ENCODE data around the gene GOLPH3L. TPM values are rescaled to one million over a fixed set of nuclear protein-coding genes. Genes with fewer than 3 reads are reported as not detected.
"Not testable (repeated sequence)": the region's sequence is repeated elsewhere in the genome, so short reads cannot be mapped to it uniquely, and the experiment has no call there.

The GOLPH3L gene
- total and polyA plus RNA-seq, 4 donors, result 6.0 to 11.3 (median 7.5) TPM

DNA sequence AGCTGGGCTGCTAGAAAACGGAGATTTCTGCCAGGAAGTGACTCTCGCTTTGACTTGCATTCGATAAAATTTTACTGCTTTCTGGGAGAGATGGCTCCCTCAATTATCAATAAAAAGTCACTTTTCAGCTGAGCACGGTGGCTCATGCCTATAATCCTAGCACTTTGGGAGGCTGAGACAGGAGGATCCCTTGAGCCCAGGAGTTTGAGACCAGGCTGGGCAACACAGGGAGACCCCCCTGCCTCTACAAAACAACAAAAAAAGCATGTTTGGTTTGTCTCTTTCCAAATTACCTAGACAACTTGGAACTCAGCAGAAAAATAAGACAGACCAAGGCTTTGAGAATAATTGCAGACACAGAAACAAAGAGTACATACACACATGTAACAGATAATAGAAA is 54.7 kb downstream of the GOLPH3L start:
- H3K27ac ChIP-seq (ENCODE audit: low read depth in 1 of 2, low read length in 2 of 2), result no peak overlapping the region
- H3K9ac ChIP-seq (ENCODE audit: low read depth in 1 of 2, low read length in 2 of 2), result no peak overlapping the region
- H3K4me3 ChIP-seq (ENCODE audit: low read depth in 1 of 3, low read length in 3 of 3), result no peak overlapping the region
- H3K9me3 ChIP-seq (ENCODE audit: control insufficient read depth in 4 of 4, low read length in 3 of 4), result no peaks in the 10 kb centered on the region
- TF ChIP-seq JUND (IDR thresholded peaks at IDR 0.05), result no peak
- TF ChIP-seq FOXA1 (IDR thresholded peaks at IDR 0.05), result no peak
- no peak for TF ChIP-seq CTCF (IDR thresholded peaks at IDR 0.05; ENCODE audit: low read depth, low read length, missing input control)
- no peak for TF ChIP-seq ATF3 (IDR thresholded peaks at IDR 0.05)
- TF ChIP-seq GABPA (IDR thresholded peaks at IDR 0.05 in 1 of 2, conservative IDR thresholded peaks at IDR 0.05 in 1 of 2), result no peak
- TF ChIP-seq FOXA2 (IDR thresholded peaks at IDR 0.05), result no peak
- TF ChIP-seq RAD21 (IDR thresholded peaks at IDR 0.05), result no peak
- WGBS, result 82% methylated on average over 4 of the region's 4 CpGs
- H3K27me3 ChIP-seq (ENCODE audit: control insufficient read depth in 4 of 4, insufficient read depth in 4 of 4, low read length in 3 of 4), result no peaks in the 10 kb centered on the region
- DNase-seq (ENCODE audit: low spot score), result no peak
- no peaks in the 10 kb centered on the region for H3K4me1 ChIP-seq (ENCODE audit: control insufficient read depth in 4 of 4, insufficient read depth in 4 of 4, low read length in 3 of 4)
- H3K36me3 ChIP-seq (ENCODE audit: control insufficient read depth in 4 of 4, insufficient read depth in 3 of 4, low read depth in 1 of 4, low read length in 3 of 4), result peaks cover 4 to 12% (median 5%) of the 10 kb centered on the region in 4 donors

- WGBS, result 89% methylated on average over 9 of the region's 9 CpGs
Measured at GRCh38 chr1:150641126-150641815, 55.7 kb downstream of the GOLPH3L start.

GRCh38 chr1:150638430-150638829 is 58.5 kb downstream of the GOLPH3L start:
- WGBS, result 81% methylated on average over 6 of the region's 6 CpGs
- not testable (repeated sequence) for H3K27me3 ChIP-seq (ENCODE audit: control insufficient read depth in 4 of 4, insufficient read depth in 4 of 4, low read length in 3 of 4); H3K27ac ChIP-seq (ENCODE audit: low read depth in 1 of 2, low read length in 2 of 2); H3K36me3 ChIP-seq (ENCODE audit: control insufficient read depth in 4 of 4, insufficient read depth in 3 of 4, low read depth in 1 of 4, low read length in 3 of 4); H3K4me1 ChIP-seq (ENCODE audit: control insufficient read depth in 4 of 4, insufficient read depth in 4 of 4, low read length in 3 of 4); H3K9me3 ChIP-seq (ENCODE audit: control insufficient read depth in 4 of 4, low read length in 3 of 4); H3K9ac ChIP-seq (ENCODE audit: low read depth in 1 of 2, low read length in 2 of 2); H3K4me3 ChIP-seq (ENCODE audit: low read depth in 1 of 3, low read length in 3 of 3); DNase-seq (ENCODE audit: low spot score)

More at GRCh38 chr1:150641126-150641815, 55.7 kb downstream of the GOLPH3L start:
- not testable (repeated sequence) for H3K36me3 ChIP-seq (ENCODE audit: control insufficient read depth in 4 of 4, insufficient read depth in 3 of 4, low read depth in 1 of 4, low read length in 3 of 4); H3K4me1 ChIP-seq (ENCODE audit: control insufficient read depth in 4 of 4, insufficient read depth in 4 of 4, low read length in 3 of 4); H3K9ac ChIP-seq (ENCODE audit: low read depth in 1 of 2, low read length in 2 of 2); H3K27me3 ChIP-seq (ENCODE audit: control insufficient read depth in 4 of 4, insufficient read depth in 4 of 4, low read length in 3 of 4); H3K9me3 ChIP-seq (ENCODE audit: control insufficient read depth in 4 of 4, low read length in 3 of 4); DNase-seq (ENCODE audit: low spot score); H3K4me3 ChIP-seq (ENCODE audit: low read depth in 1 of 3, low read length in 3 of 3); H3K27ac ChIP-seq (ENCODE audit: low read depth in 1 of 2, low read length in 2 of 2)

DNA sequence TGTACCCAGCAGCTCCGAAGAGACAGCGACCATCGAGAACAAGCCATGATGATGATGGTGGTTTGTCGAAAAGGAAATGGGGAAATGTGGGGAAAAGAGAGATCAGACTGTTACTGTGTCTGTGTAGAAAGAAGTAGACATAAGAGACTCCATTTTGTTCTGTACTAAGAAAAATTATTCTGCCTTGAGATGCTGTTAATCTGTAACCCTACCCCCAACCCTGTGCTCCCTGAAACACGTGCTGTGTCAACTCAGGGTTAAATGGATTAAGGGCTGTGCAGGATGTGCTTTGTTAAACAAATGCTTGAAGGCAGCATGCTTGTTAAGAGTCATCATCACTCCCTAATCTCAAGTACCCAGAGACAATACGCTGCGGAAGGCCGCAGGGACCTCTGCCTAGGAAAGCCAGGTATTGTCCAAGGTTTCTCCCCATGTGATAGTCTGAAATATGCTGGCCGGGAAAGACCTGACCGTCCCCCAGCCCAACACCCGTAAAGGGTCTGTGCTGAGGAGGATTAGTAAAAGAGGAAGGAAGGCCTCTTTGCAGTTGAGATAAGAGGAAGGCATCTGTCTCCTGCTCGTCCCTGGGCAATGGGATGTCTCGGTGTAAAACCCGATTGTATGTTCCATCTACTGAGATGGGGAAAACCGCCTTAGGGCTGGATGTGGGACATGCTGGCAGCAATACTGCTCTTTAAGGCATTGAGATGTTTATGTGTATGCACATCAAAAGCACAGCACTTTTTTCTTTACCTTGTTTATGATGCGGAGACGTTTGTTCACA is 61.9 kb downstream of the GOLPH3L start:
- not testable (repeated sequence) for DNase-seq (ENCODE audit: low spot score); H3K4me3 ChIP-seq (ENCODE audit: low read depth in 1 of 3, low read length in 3 of 3); H3K4me1 ChIP-seq (ENCODE audit: control insufficient read depth in 4 of 4, insufficient read depth in 4 of 4, low read length in 3 of 4); H3K27me3 ChIP-seq (ENCODE audit: control insufficient read depth in 4 of 4, insufficient read depth in 4 of 4, low read length in 3 of 4); H3K9me3 ChIP-seq (ENCODE audit: control insufficient read depth in 4 of 4, low read length in 3 of 4); H3K36me3 ChIP-seq (ENCODE audit: control insufficient read depth in 4 of 4, insufficient read depth in 3 of 4, low read depth in 1 of 4, low read length in 3 of 4); H3K27ac ChIP-seq (ENCODE audit: low read depth in 1 of 2, low read length in 2 of 2); H3K9ac ChIP-seq (ENCODE audit: low read depth in 1 of 2, low read length in 2 of 2)
- WGBS, result 73% methylated on average over 17 of the region's 17 CpGs
